Caco-2 (cell line): ENCODE data around the gene RARA. TPM values are rescaled to one million over a fixed set of nuclear protein-coding genes. Genes with fewer than 3 reads are reported as not detected.
A peak's percentile ranks its signal among the peaks of the same experiment; 100 is the strongest.

Experiments
- BruUV-seq: library from RNA; stranded (reverse); fragments of 400-500 nt; replicated peaks from 2 replicates; lab custom pipeline; 2021; lab: Mats Ljungman, UMichigan
- CTCF ChIA-PET: fragments of 300-600 bp; sonication (Branson Sonifier 250); formaldehyde crosslinking; loops from one replicate; lab custom pipeline; 2022; ENCODE audit warnings: antibody characterized with exemption; lab: Charles Lee
- POLR2A ChIA-PET: fragments of 300-600 bp; sonication (Branson Sonifier 250); formaldehyde crosslinking; loops from one replicate; lab custom pipeline; 2022; ENCODE audit warnings: antibody characterized with exemption; lab: Charles Lee
- DNase-seq, 2 experiments: peaks; one replicate each; pipeline versions ENCODE4 v3.0.0 to v3.0.0-alpha.2; 2020 to 2022
- H3K27me3 ChIP-seq: replicated peaks from 2 replicates; pipeline ENCODE4 v1.6.0; 2011; ENCODE audit warnings: low read length; ENCODE audit not compliant: control insufficient read depth, insufficient read depth
- H3K36me3 ChIP-seq: 2 replicates; pipeline ENCODE4 v1.5.1; 2011; ENCODE audit warnings: low read length; ENCODE audit not compliant: control insufficient read depth, insufficient read depth
- H3K4me1 ChIP-seq: fragments of 250-450 bp; sonication (Bioruptor Pico); 2 replicates; pipeline ENCODE4 v1.5.1; 2020; ENCODE audit warnings: mild to moderate bottlenecking
- H3K4me3 ChIP-seq: 2 replicates; pipeline ENCODE4 v1.5.1; 2011; ENCODE audit warnings: low read depth, mild to moderate bottlenecking, control low read depth, low read length
- H3K9me3 ChIP-seq: fragments of 250-450 bp; sonication (Bioruptor Pico); 2 replicates; pipeline ENCODE4 v1.5.1; 2020; ENCODE audit warnings: mild to moderate bottlenecking, moderate library complexity
- H3K27ac Mint-ChIP-seq: one replicate; pipeline ENCODE4 v1.8.0; 2022; ENCODE audit warnings: mixed read lengths; ENCODE audit not compliant: unreplicated experiment
- H3K27me3 Mint-ChIP-seq: one replicate; pipeline ENCODE4 v1.8.0; 2022; ENCODE audit warnings: mixed read lengths; ENCODE audit not compliant: insufficient read depth, unreplicated experiment
- H3K36me3 Mint-ChIP-seq: one replicate; pipeline ENCODE4 v1.8.0; 2022; ENCODE audit warnings: mild to moderate bottlenecking, mixed read lengths; ENCODE audit not compliant: insufficient read depth, unreplicated experiment
- H3K4me1 Mint-ChIP-seq: one replicate; pipeline ENCODE4 v1.8.0; 2022; ENCODE audit warnings: low read depth, mixed read lengths; ENCODE audit not compliant: unreplicated experiment
- H3K4me3 Mint-ChIP-seq: one replicate; pipeline ENCODE4 v1.8.0; 2022; ENCODE audit warnings: mild to moderate bottlenecking, moderate library complexity, mixed read lengths; ENCODE audit not compliant: unreplicated experiment
- H3K9me3 Mint-ChIP-seq: one replicate; pipeline ENCODE4 v1.8.0; 2022; ENCODE audit warnings: mixed read lengths; ENCODE audit not compliant: unreplicated experiment
- CTCF ChIP-seq, 2 experiments: fragments of 200-600 bp in 1 of 2; IDR thresholded peaks; 1 replicate in 1 of 2; 2 replicates in 1 of 2; pipeline versions ENCODE4 v1.5.1 to v1.8.0; 2011 to 2022; ENCODE audit warnings: antibody characterized with exemption in 1 of 2, control low read depth in 1 of 2, inconsistent platforms in 1 of 2, low read depth in 1 of 2, low read length in 1 of 2, mild to moderate bottlenecking in 1 of 2, moderate library complexity in 1 of 2; ENCODE audit not compliant: insufficient read depth in 1 of 2, severe bottlenecking in 1 of 2, unreplicated experiment in 1 of 2
- intact Hi-C: fragments of 100-400 bp; cut with micrococcal nuclease; formaldehyde crosslinking; loops from one replicate; pipeline ENCODE4 v1.10.0; 2022; ENCODE audit not compliant: unreplicated experiment
- total RNA-seq: library from RNA; stranded (reverse); gene quantifications from 2 replicates; pipeline ENCODE4 v1.2.3, GENCODE V29; 2022

RARA gene
- total RNA-seq, 1 experiment from 2014 or later: 27.6 TPM

- Mint-ChIP-seq H3K36me3 (no peaks in the 10 kb centered on the region), H3K27me3 (no peaks in the 10 kb centered on the region), H3K27ac (no peak overlapping the region), H3K4me3 (peak overlapping the region; percentile 12), H3K4me1 (peaks cover 6% of the 10 kb centered on the region), H3K9me3 (no peaks in the 10 kb centered on the region)
- CTCF ChIA-PET: interaction anchor here (1.2 to 2.9 kb wide), 5 partner anchors 76 to 199 kb away, joined by 3 to 28 read pairs (median 8); no protein-coding TSS in a partner anchor
- no peak for DNase-seq
- no peak overlapping the region for H3K4me3 ChIP-seq
- H3K4me1 ChIP-seq: peaks cover 5% of the 10 kb centered on the region; the same call in 1 of the 2 replicates
- H3K36me3 ChIP-seq: no peaks in the 10 kb centered on the region
- no peak for TF ChIP-seq CTCF (IDR thresholded peaks at IDR 0.05; ENCODE audit: insufficient read depth in 1 of 2, low read depth in 1 of 2, low read length in 1 of 2, severe bottlenecking in 1 of 2, unreplicated experiment in 1 of 2)
- H3K27me3 ChIP-seq: no peaks in the 10 kb centered on the region
- H3K9me3 ChIP-seq: no peaks in the 10 kb centered on the region
- intact Hi-C loops: no loop called here
- no TSS peak for BruUV-seq
- POLR2A ChIA-PET: no interaction called here
These were observed 52.3 kb downstream of the RARA start for GRCh38 chr17:40361063-40361924.

GRCh38 chr17:40361925-40362695 is 53.1 kb downstream of the RARA start:
- no peak for TF ChIP-seq CTCF (IDR thresholded peaks at IDR 0.05; ENCODE audit: insufficient read depth in 1 of 2, low read depth in 1 of 2, low read length in 1 of 2, severe bottlenecking in 1 of 2, unreplicated experiment in 1 of 2)
- intact Hi-C loops: loop anchor here (1.0 to 2.0 kb wide), 2 partner anchors 57 to 171 kb away; no protein-coding TSS in a partner anchor
- Histone ChIP-seq H3K36me3 (no peaks in the 10 kb centered on the region), H3K27me3 (no peaks in the 10 kb centered on the region), H3K4me3 (peak overlapping the region; percentile 94), H3K4me1 (peaks cover 5% of the 10 kb centered on the region; the same call in 1 of the 2 replicates), H3K9me3 (no peaks in the 10 kb centered on the region)
- POLR2A ChIA-PET: interaction anchor here (0.6 to 0.9 kb wide), 2 partner anchors 21 to 56 kb away, joined by 3 to 4 read pairs; partner anchors contain the start of gene TOP2A
- Mint-ChIP-seq H3K4me1 (peaks cover 6% of the 10 kb centered on the region), H3K4me3 (peak overlapping the region; percentile 69), H3K27ac (peak overlapping the region; percentile 11), H3K9me3 (no peaks in the 10 kb centered on the region), H3K36me3 (no peaks in the 10 kb centered on the region), H3K27me3 (no peaks in the 10 kb centered on the region)
- CTCF ChIA-PET: interaction anchor here (0.5 to 2.9 kb wide), 14 partner anchors 16 to 254 kb away, joined by 3 to 28 read pairs (median 6); partner anchors contain the start of genes IGFBP4 and TOP2A
- no peak for DNase-seq
- BruUV-seq: no TSS peak

GRCh38 chr17:40362696-40363110 is 53.7 kb downstream of the RARA start:
- H3K36me3 Mint-ChIP-seq: no peaks in the 10 kb centered on the region
- Histone ChIP-seq H3K36me3 (no peaks in the 10 kb centered on the region), H3K4me3 (peak overlapping the region; percentile 94), H3K9me3 (no peaks in the 10 kb centered on the region), H3K27me3 (no peaks in the 10 kb centered on the region), H3K4me1 (peaks cover 5% of the 10 kb centered on the region; the same call in 1 of the 2 replicates)
- TF ChIP-seq CTCF (IDR thresholded peaks at IDR 0.05; ENCODE audit: insufficient read depth in 1 of 2, low read depth in 1 of 2, low read length in 1 of 2, severe bottlenecking in 1 of 2, unreplicated experiment in 1 of 2): peak; percentile 62 to 93
- ChIA-PET POLR2A (interaction anchor here (0.6 to 0.9 kb wide), 2 partner anchors 22 to 55 kb away, joined by 3 to 4 read pairs; partner anchors contain the start of gene TOP2A), CTCF (interaction anchor here (0.6 to 2.9 kb wide), 15 partner anchors 17 to 253 kb away, joined by 3 to 28 read pairs (median 6); partner anchors contain the start of genes IGFBP4 and TOP2A)
- no peaks in the 10 kb centered on the region for H3K9me3 Mint-ChIP-seq
- peak overlapping the region; percentile 11 for H3K27ac Mint-ChIP-seq
- H3K4me1 Mint-ChIP-seq: peaks cover 6% of the 10 kb centered on the region
- H3K27me3 Mint-ChIP-seq: no peaks in the 10 kb centered on the region
- peak; percentile 89 to 94 for DNase-seq
- intact Hi-C loops: loop anchor here (1.0 to 2.0 kb wide), 2 partner anchors 56 to 171 kb away; no protein-coding TSS in a partner anchor
- BruUV-seq: no TSS peak
- peak overlapping the region; percentile 69 for H3K4me3 Mint-ChIP-seq
